Measurements from ENCODE around the gene LAMA2. TPM values are rescaled to one million over a fixed set of nuclear protein-coding genes. Genes with fewer than 3 reads are reported as not detected.
A peak's percentile ranks its signal among the peaks of the same experiment; 100 is the strongest.

LAMA2 gene
- total RNA-seq, 3 donors from 2014 or later, result 116 to 293 (median 118) TPM

DNA sequence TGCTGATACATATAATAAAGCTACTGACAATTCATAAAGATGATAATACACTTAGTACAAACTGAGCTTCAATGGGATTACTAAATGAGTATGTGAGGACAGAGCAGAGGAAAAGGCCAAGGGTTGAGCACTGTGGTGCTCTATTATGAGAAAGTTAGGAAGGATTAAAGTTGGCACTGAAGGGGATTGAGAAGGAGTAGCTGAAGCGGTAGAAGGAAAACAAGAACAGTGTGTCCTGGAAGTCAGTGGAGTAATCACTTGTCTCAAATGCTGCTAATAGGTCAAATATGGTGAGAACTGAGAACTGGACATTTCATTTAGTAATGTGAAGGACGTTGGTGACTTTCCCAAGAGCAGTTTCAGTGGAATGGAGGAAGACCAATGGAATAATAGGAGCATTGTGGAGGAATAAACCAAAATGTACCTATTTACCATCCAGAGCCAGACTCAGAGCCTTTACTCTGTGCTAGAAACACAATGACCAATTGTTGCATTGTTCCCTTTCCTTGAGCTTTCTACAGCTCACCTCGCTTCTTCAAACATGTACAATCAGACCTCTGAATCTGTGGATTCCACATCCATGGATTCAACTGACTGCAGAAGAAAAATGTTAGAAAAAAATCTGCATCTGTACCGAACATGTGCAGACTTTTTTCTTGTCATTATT lies 255.9 kb downstream of the LAMA2 start:
- Histone ChIP-seq H3K27ac (peak overlapping the region; percentile 79 to 83), H3K4me1 (peaks cover 6 to 8% of the 10 kb centered on the region in 2 donors), H3K4me3 (no peak overlapping the region), H3K27me3 (no peaks in the 10 kb centered on the region), H3K9me3 (no peaks in the 10 kb centered on the region), H3K36me3 (no peaks in the 10 kb centered on the region)
- DNase-seq (ENCODE audit: low spot score in 2 of 2), result no peak
- TF ChIP-seq POLR2AphosphoS5 (IDR thresholded peaks at IDR 0.05), result peak in 2 of 3 donors; percentile 56 to 87
- TF ChIP-seq, protein P1, sequence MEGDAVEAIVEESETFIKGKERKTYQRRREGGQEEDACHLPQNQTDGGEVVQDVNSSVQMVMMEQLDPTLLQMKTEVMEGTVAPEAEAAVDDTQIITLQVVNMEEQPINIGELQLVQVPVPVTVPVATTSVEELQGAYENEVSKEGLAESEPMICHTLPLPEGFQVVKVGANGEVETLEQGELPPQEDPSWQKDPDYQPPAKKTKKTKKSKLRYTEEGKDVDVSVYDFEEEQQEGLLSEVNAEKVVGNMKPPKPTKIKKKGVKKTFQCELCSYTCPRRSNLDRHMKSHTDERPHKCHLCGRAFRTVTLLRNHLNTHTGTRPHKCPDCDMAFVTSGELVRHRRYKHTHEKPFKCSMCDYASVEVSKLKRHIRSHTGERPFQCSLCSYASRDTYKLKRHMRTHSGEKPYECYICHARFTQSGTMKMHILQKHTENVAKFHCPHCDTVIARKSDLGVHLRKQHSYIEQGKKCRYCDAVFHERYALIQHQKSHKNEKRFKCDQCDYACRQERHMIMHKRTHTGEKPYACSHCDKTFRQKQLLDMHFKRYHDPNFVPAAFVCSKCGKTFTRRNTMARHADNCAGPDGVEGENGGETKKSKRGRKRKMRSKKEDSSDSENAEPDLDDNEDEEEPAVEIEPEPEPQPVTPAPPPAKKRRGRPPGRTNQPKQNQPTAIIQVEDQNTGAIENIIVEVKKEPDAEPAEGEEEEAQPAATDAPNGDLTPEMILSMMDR (IDR thresholded peaks at IDR 0.05), result no peak
- intact Hi-C loops (cut with DNase I; ENCODE audit: low total_unique reads), result no loop called here

DNA sequence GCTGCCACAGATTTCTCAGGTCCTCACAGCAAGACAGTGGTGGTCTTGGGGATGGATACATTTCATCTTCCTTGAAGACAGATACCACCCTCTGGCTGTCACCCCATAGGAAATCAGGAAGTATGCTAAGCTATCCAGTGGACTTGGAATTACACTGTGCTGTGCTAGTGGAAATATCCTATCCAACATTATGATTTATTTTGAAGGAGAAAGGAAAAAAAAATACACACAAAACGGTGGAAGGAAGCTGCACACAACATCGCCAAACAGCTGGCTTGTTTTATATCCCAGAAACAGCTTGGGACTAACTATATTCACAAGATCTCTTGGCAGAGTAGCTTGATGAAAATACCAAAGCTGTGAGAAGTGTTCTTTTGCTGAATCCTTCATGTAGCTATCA lies 257.6 kb downstream of the LAMA2 start:
- H3K27ac ChIP-seq, result peak overlapping the region; percentile 79 to 83
- H3K36me3 ChIP-seq, result no peaks in the 10 kb centered on the region
- intact Hi-C loops (cut with DNase I; ENCODE audit: low total_unique reads), result no loop called here
- TF ChIP-seq POLR2A (IDR thresholded peaks at IDR 0.05) (no peak), POLR2AphosphoS5 (IDR thresholded peaks at IDR 0.05) (peak in 2 of 3 donors; percentile 39 to 56)
- TF ChIP-seq, protein P1 (IDR thresholded peaks at IDR 0.05), result no peak
- H3K4me3 ChIP-seq, result no peak overlapping the region
- no peaks in the 10 kb centered on the region for H3K9me3 ChIP-seq
- DNase-seq (ENCODE audit: low spot score in 2 of 2), result no peak
- H3K27me3 ChIP-seq, result no peaks in the 10 kb centered on the region
- H3K4me1 ChIP-seq, result peaks cover 0 to 8% of the 10 kb centered on the region in 2 donors

DNA sequence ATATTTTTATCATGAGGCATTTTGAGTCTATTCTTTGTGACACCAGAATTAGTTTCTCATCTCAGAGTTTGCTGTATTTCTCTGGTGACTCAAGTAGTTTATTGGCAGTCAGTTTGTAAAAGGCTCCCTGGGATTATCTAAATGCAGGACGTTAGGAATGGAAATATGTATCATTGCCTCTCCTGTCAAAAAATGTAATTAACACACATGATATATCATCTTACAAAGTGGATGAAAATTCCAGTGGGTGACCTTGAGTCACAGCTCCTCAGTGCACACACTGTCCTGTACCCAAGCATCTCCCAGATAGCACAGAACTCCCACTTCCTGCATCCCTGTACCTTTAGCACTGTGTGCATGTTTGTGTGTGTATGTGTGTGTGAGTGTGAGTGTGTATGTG lies 258.6 kb downstream of the LAMA2 start:
- DNase-seq (ENCODE audit: low spot score in 2 of 2), result no peak
- TF ChIP-seq POLR2AphosphoS5 (IDR thresholded peaks at IDR 0.05), result no peak
- no peak for TF ChIP-seq POLR2A (IDR thresholded peaks at IDR 0.05)
- TF ChIP-seq, protein P1 (IDR thresholded peaks at IDR 0.05), result no peak
- H3K4me1 ChIP-seq, result peaks cover 0 to 8% of the 10 kb centered on the region in 2 donors
- intact Hi-C loops (cut with DNase I; ENCODE audit: low total_unique reads), result no loop called here
- no peak overlapping the region for H3K4me3 ChIP-seq
- no peaks in the 10 kb centered on the region for H3K36me3 ChIP-seq
- H3K9me3 ChIP-seq, result no peaks in the 10 kb centered on the region
- no peaks in the 10 kb centered on the region for H3K27me3 ChIP-seq
- peak overlapping the region; percentile 79 to 83 for H3K27ac ChIP-seq

DNA sequence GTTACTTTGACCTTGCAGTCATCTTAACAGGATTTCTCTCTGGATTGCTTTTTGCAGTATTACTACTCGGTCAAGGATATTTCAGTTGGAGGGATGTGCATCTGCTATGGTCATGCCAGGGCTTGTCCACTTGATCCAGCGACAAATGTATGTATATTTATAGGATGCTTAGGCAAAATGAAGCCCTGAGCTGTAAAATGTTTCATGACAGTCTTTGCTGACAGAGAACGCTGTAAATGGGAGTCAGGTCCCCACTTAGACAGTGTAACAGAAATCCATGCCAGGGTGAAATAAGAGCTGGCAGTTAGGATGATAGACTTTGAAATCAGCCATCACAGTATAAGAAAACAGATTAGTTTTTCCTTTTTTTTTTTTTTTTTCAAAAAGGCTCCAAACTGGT lies 264.0 kb downstream of the LAMA2 start:
- H3K9me3 ChIP-seq, result no peaks in the 10 kb centered on the region
- H3K4me3 ChIP-seq, result no peak overlapping the region
- H3K4me1 ChIP-seq, result no peaks in the 10 kb centered on the region
- H3K27me3 ChIP-seq, result no peaks in the 10 kb centered on the region
- DNase-seq (ENCODE audit: low spot score in 2 of 2), result no peak
- no peaks in the 10 kb centered on the region for H3K36me3 ChIP-seq
- intact Hi-C loops (cut with DNase I; ENCODE audit: low total_unique reads), result no loop called here
- TF ChIP-seq, protein P1 (IDR thresholded peaks at IDR 0.05), result no peak
- TF ChIP-seq POLR2AphosphoS5 (IDR thresholded peaks at IDR 0.05) (no peak), POLR2A (IDR thresholded peaks at IDR 0.05) (no peak)
- H3K27ac ChIP-seq, result no peak overlapping the region

DNA sequence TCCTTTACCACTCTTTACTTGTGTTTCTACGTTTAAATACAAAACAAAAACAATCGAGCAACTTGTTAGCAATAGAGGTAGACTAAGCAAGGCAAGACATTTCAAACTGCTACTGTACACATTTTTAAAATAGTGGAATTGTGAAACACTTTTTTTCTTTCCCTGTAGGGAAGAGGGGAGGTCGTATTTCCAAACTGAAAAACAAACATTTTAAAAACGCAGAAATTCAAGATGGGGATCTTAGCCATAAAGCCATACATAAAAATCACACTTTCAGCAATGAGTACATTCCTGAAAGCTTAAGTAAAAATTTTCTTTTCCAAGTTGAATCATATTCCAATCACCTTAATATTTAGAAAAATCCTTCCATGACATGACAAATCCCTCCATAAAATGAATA lies 267.6 kb downstream of the LAMA2 start:
- no peaks in the 10 kb centered on the region for H3K36me3 ChIP-seq
- H3K4me1 ChIP-seq, result no peaks in the 10 kb centered on the region
- no peak overlapping the region for H3K4me3 ChIP-seq
- intact Hi-C loops (cut with DNase I; ENCODE audit: low total_unique reads), result no loop called here
- no peaks in the 10 kb centered on the region for H3K27me3 ChIP-seq
- no peaks in the 10 kb centered on the region for H3K9me3 ChIP-seq
- H3K27ac ChIP-seq, result peak overlapping the region in 1 of 2 donors; percentile 19
- DNase-seq (ENCODE audit: low spot score in 2 of 2), result no peak
- TF ChIP-seq POLR2AphosphoS5 (IDR thresholded peaks at IDR 0.05) (no peak), POLR2A (IDR thresholded peaks at IDR 0.05) (no peak)
- TF ChIP-seq, protein P1 (IDR thresholded peaks at IDR 0.05), result no peak

Measured in breast epithelium (tissue), 4 donors.